Suprapubic skin (tissue), 4 donors: ENCODE measurements around the gene LIPC.

Experiments used
- CTCF ChIP-seq, 2 donors: fragments of 200-600 bp in 1 of 2; fragments of 450-650 bp in 1 of 2; sonication (generic) in 1 of 2; IDR thresholded peaks; one replicate each; pipeline ENCODE4 v1.5.1; 2016 to 2019; ENCODE audit warnings: antibody characterized with exemption in 2 of 2, mild to moderate bottlenecking in 1 of 2, moderate library complexity in 1 of 2
- POLR2A ChIP-seq, 2 donors: fragments of 450-650 bp; IDR thresholded peaks; one replicate each; pipeline ENCODE4 v1.6.1; 2017; ENCODE audit warnings: antibody characterized with exemption in 2 of 2, mild to moderate bottlenecking in 2 of 2, moderate library complexity in 2 of 2
- POLR2AphosphoS5 ChIP-seq, 3 donors: sonication (generic); formaldehyde crosslinking; IDR thresholded peaks; one replicate each; pipeline ENCODE4 v1.6.1; 2017; ENCODE audit warnings: antibody characterized with exemption in 3 of 3

- TF ChIP-seq POLR2A (IDR thresholded peaks at IDR 0.05) (no peak), POLR2AphosphoS5 (IDR thresholded peaks at IDR 0.05) (no peak), CTCF (IDR thresholded peaks at IDR 0.05) (no peak)
Observed at GRCh38 chr15:58478035-58478434, 46.2 kb downstream of the LIPC start.
